Subcutaneous adipose tissue (tissue), 4 donors: Measurements from ENCODE around the gene PTTG2. TPM values are rescaled to one million over a fixed set of nuclear protein-coding genes. Genes with fewer than 3 reads are reported as not detected.

Source experiments
- CTCF ChIP-seq: fragments of 450-650 bp; IDR thresholded peaks from one replicate; pipeline ENCODE4 v1.5.1; 2016; ENCODE audit warnings: low read depth, mild to moderate bottlenecking, control low read depth, antibody characterized with exemption, moderate library complexity
- total RNA-seq, 4 donors: library from RNA; depleted of rRNA; stranded (reverse); fragments of >200 nt; gene quantifications; one replicate each; pipeline ENCODE4 v1.1.0, GENCODE V29; 2016

PTTG2 gene
- total RNA-seq, 4 donors from 2014 or later = 6.2 TPM; not detected in 3

- TF ChIP-seq CTCF = no peak
These were observed 667 bp downstream of the PTTG2 start for GRCh38 chr4:37960679-37961450.

- TF ChIP-seq CTCF = no peak
These were observed 4.7 kb downstream of the PTTG2 start for GRCh38 chr4:37964734-37965457.

- TF ChIP-seq CTCF = no peak
These were observed 5.8 kb downstream of the PTTG2 start for GRCh38 chr4:37966044-37966443.

GRCh38 chr4:37967736-37968135 lies 7.5 kb downstream of the PTTG2 start:
- TF ChIP-seq CTCF = no peak

GRCh38 chr4:37968747-37969146 lies 8.5 kb downstream of the PTTG2 start:
- TF ChIP-seq CTCF = no peak

- no peak for TF ChIP-seq CTCF
These were observed 10.5 kb downstream of the PTTG2 start for GRCh38 chr4:37970702-37971101.

GRCh38 chr4:37971202-37971601 lies 11.0 kb downstream of the PTTG2 start:
- no peak for TF ChIP-seq CTCF
